Endothelial cell of umbilical vein (primary cell): ENCODE data around the gene SEPTIN3. TPM values are rescaled to one million over a fixed set of nuclear protein-coding genes. Genes with fewer than 3 reads are reported as not detected.

Experiments
- BruUV-seq: library from RNA; stranded (reverse); fragments of 400-500 nt; replicated peaks from 2 replicates; lab custom pipeline; 2021; lab: Mats Ljungman, UMichigan
- CTCF ChIA-PET: fragments of 300-600, 350-600 bp; sonication (Branson Sonifier 250); formaldehyde crosslinking; loops from one replicate; lab custom pipeline; 2021; ENCODE audit warnings: antibody characterized with exemption, inconsistent platforms; lab: Charles Lee
- POLR2A ChIA-PET: fragments of 300-600, 350-600 bp; sonication (Branson Sonifier 250); formaldehyde crosslinking; loops from one replicate; lab custom pipeline; 2021; ENCODE audit warnings: antibody characterized with exemption, inconsistent platforms; lab: Charles Lee
- DNase-seq: peaks from one replicate; pipeline ENCODE4 v3.0.0-alpha.2; 2011; ENCODE audit warnings: low read depth, low spot score
- FAIRE-seq: peaks from 2 replicates; lab custom pipeline; 2011; peaks lifted over from hg19 to GRCh38; lab: Jason Lieb, UNC
- H2AFZ ChIP-seq: 2 replicates; pipeline ENCODE4 v1.6.0; 2012; ENCODE audit warnings: low read depth, low read length, control low read depth, inconsistent platforms
- H3K27ac ChIP-seq: 2 replicates; pipeline ENCODE4 v1.5.1; 2011; ENCODE audit warnings: low read depth, mild to moderate bottlenecking, control low read depth, low read length, moderate library complexity; ENCODE audit not compliant: insufficient read depth
- H3K27me3 ChIP-seq, 2 experiments: 2 replicates each; pipeline versions ENCODE4 v1.6.0 to v1.6.1; 2011; ENCODE audit warnings: low read length in 2 of 2, mixed read lengths in 1 of 2; ENCODE audit not compliant: control insufficient read depth in 2 of 2, insufficient read depth in 2 of 2
- H3K36me3 ChIP-seq, 2 experiments: 2 replicates in 1 of 2; 3 replicates in 1 of 2; pipeline ENCODE4 v1.5.1; 2011; ENCODE audit warnings: low read length in 2 of 2, mild to moderate bottlenecking in 1 of 2, moderate library complexity in 1 of 2; ENCODE audit not compliant: control insufficient read depth in 2 of 2, insufficient read depth in 2 of 2; ENCODE audit errors: extremely low read depth in 1 of 2
- H3K4me1 ChIP-seq: 3 replicates; pipeline ENCODE4 v1.5.1; 2011; ENCODE audit warnings: mild to moderate bottlenecking, low read length; ENCODE audit not compliant: control insufficient read depth, insufficient read depth; ENCODE audit errors: extremely low read depth
- H3K4me2 ChIP-seq: 2 replicates; pipeline ENCODE4 v1.6.1; 2011; ENCODE audit warnings: low read length, control low read depth, mixed read lengths; ENCODE audit not compliant: insufficient read depth
- H3K4me3 ChIP-seq, 3 experiments: fragments of 200-600 bp in 1 of 3; sonication (generic), shearing (Covaris generic) in 1 of 3; replicated peaks in 1 of 3; 2 replicates each; pipeline ENCODE4 v1.5.1; 2011 to 2016; ENCODE audit warnings: control low read depth in 3 of 3, low read length in 3 of 3, mild to moderate bottlenecking in 2 of 3, inconsistent platforms in 1 of 3, low read depth in 1 of 3, moderate library complexity in 1 of 3; ENCODE audit not compliant: insufficient read depth in 1 of 3
- H3K79me2 ChIP-seq: 2 replicates; pipeline ENCODE4 v1.6.0; 2012; ENCODE audit warnings: low read length, inconsistent platforms; ENCODE audit not compliant: control insufficient read depth, insufficient read depth
- H3K9ac ChIP-seq: replicated peaks from 2 replicates; pipeline ENCODE3; 2011; ENCODE audit warnings: low read length, control low read depth; ENCODE audit not compliant: insufficient read depth; ENCODE audit errors: extremely low read depth
- H3K9me1 ChIP-seq: replicated peaks from 3 replicates; pipeline ENCODE4 v1.6.0; 2011; ENCODE audit warnings: mild to moderate bottlenecking, low read length; ENCODE audit not compliant: control insufficient read depth, insufficient read depth; ENCODE audit errors: extremely low read depth
- H3K9me3 ChIP-seq: replicated peaks from 2 replicates; pipeline ENCODE4 v1.5.1; 2012; ENCODE audit warnings: low read length, inconsistent platforms; ENCODE audit not compliant: control insufficient read depth, insufficient read depth
- H4K20me1 ChIP-seq: replicated peaks from 2 replicates; pipeline ENCODE3; 2011; ENCODE audit warnings: mild to moderate bottlenecking, low read length; ENCODE audit not compliant: control insufficient read depth, insufficient read depth; ENCODE audit errors: extremely low read depth
- CTCF ChIP-seq, 2 donors: IDR thresholded peaks; 1 replicate in 1 of 2; 2 replicates in 1 of 2; pipeline ENCODE4 v1.5.1; 2011; ENCODE audit warnings: low read length in 2 of 2, mild to moderate bottlenecking in 2 of 2, moderate library complexity in 2 of 2, control low read depth in 1 of 2, inconsistent platforms in 1 of 2, low read depth in 1 of 2; ENCODE audit not compliant: insufficient read depth in 1 of 2; ENCODE audit errors: extremely low read depth in 1 of 2
- EZH2 ChIP-seq: IDR thresholded peaks from 2 replicates; pipeline ENCODE4 v1.6.1; 2012; ENCODE audit warnings: borderline replicate concordance, low read depth, mild to moderate bottlenecking, moderate library complexity, low read length, inconsistent platforms; ENCODE audit not compliant: severe bottlenecking
- FOS ChIP-seq: IDR thresholded peaks from 2 replicates; pipeline ENCODE4 v1.6.1; 2011; ENCODE audit warnings: mild to moderate bottlenecking, low read length, moderate library complexity, borderline replicate concordance; ENCODE audit not compliant: insufficient read depth
- JUN ChIP-seq: IDR thresholded peaks from 2 replicates; pipeline ENCODE4 v1.6.1; 2011; ENCODE audit warnings: borderline replicate concordance, low read depth; ENCODE audit not compliant: insufficient read length, insufficient read depth
- MAX ChIP-seq: IDR thresholded peaks from 2 replicates; pipeline ENCODE4 v1.6.1; 2011; ENCODE audit not compliant: insufficient read depth, insufficient read length
- POLR2A ChIP-seq: IDR thresholded peaks from 2 replicates; pipeline ENCODE4 v1.6.1; 2012; ENCODE audit warnings: low read depth, mild to moderate bottlenecking, control low read depth, low read length
- POLR2AphosphoS5 ChIP-seq: IDR thresholded peaks from 2 replicates; pipeline ENCODE4 v1.6.1; 2012; ENCODE audit warnings: low read depth, mild to moderate bottlenecking, control low read depth, low read length, moderate library complexity; ENCODE audit not compliant: insufficient read depth
- dilution Hi-C: fragments of 300-500 bp; cut with MboI; formaldehyde crosslinking; loops from one replicate; pipeline ENCODE4 v1.15.0; 2019; ENCODE audit warnings: low sequenced_read_pairs; ENCODE audit not compliant: extremely low pct_ligation_motif_present
- intact Hi-C: fragments of 100-400 bp; cut with micrococcal nuclease; formaldehyde crosslinking; loops from one replicate; pipeline ENCODE4 v1.10.0; 2022
- polyA plus RNA-seq, 4 experiments: library from polyadenylated mRNA; depleted of rRNA in 3 of 4; stranded (reverse) in 3 of 4; unstranded in 1 of 4; fragments of >200 nt; gene quantifications; 2 replicates each; pipeline versions ENCODE4 v1.2.1 to v1.2.3, GENCODE V29; 2011 to 2012; ENCODE audit warnings: missing spikeins in 1 of 4
- total RNA-seq: library from RNA; stranded (reverse); gene quantifications from 2 replicates; pipeline ENCODE4 v1.2.3, GENCODE V29; 2021

SEPTIN3 gene
- total and polyA plus RNA-seq, 2 donors (not counting 3 experiments of a cell fraction or from before 2014, with no cell fraction given) = 0.08 to 0.18 TPM

GRCh38 chr22:41966225-41966606, 3.0 kb upstream of the SEPTIN3 start:
- ChIA-PET POLR2A (interaction anchor here (0.6 kb wide), 1 partner anchor 483 kb away, joined by 6 read pairs; no protein-coding TSS in a partner anchor), CTCF (interaction anchor here (0.7 to 5.7 kb wide), 10 partner anchors 10 to 478 kb away, joined by 3 to 83 read pairs (median 3); partner anchors contain the start of genes NDUFA6 and NFAM1)
- H3K27me3 ChIP-seq = no peaks in the 10 kb centered on the region
- no peak overlapping the region for H3K27ac ChIP-seq
- no peak for TF ChIP-seq FOS
- no peak for TF ChIP-seq POLR2A
- TF ChIP-seq CTCF (IDR thresholded peaks at IDR 0.05; ENCODE audit: extremely low read depth in 1 of 2, insufficient read depth in 1 of 2, low read depth in 1 of 2, low read length in 2 of 2) = no peak
- TF ChIP-seq EZH2 = no peak
- TF ChIP-seq POLR2AphosphoS5 = no peak
- TF ChIP-seq MAX = no peak
- TF ChIP-seq JUN = no peak
- no peak overlapping the region for H3K4me2 ChIP-seq
- intact Hi-C loops (loop anchor here (1.0 to 2.0 kb wide), 4 partner anchors 105 to 471 kb away; partner anchors contain the start of genes NAGA and NDUFA6), dilution Hi-C loops (no loop called here)
- H3K4me1 ChIP-seq = peaks cover 4% of the 10 kb centered on the region
- FAIRE-seq = no peak
- H3K9me3 ChIP-seq = no peaks in the 10 kb centered on the region
- no peak overlapping the region for H2AFZ ChIP-seq
- no peak overlapping the region for H3K9ac ChIP-seq
- no TSS peak for BruUV-seq
- no peak overlapping the region for H3K4me3 ChIP-seq
- no peaks in the 10 kb centered on the region for H3K9me1 ChIP-seq
- H3K79me2 ChIP-seq = no peaks in the 10 kb centered on the region
- no peaks in the 10 kb centered on the region for H4K20me1 ChIP-seq
- DNase-seq = no peak
- H3K36me3 ChIP-seq = no peaks in the 10 kb centered on the region
